ACHN (cell line): Measurements from ENCODE around the gene NCF1.
"Not testable (repeated sequence)": the region's sequence is repeated elsewhere in the genome, so short reads cannot be mapped to it uniquely, and the experiment has no call there.

Source experiments
- DNase-seq: peaks from one replicate; pipeline ENCODE4 v3.0.0-alpha.2; 2015
- in situ Hi-C: cut with HindIII; loops from 2 replicates; pipeline ENCODE4 v1.10.0; 2017; ENCODE audit warnings: low sequenced_read_pairs, low pct_ligation_motif_present, low pct_unique_long_range_greater_than_20kb

Gene NCF1

DNA sequence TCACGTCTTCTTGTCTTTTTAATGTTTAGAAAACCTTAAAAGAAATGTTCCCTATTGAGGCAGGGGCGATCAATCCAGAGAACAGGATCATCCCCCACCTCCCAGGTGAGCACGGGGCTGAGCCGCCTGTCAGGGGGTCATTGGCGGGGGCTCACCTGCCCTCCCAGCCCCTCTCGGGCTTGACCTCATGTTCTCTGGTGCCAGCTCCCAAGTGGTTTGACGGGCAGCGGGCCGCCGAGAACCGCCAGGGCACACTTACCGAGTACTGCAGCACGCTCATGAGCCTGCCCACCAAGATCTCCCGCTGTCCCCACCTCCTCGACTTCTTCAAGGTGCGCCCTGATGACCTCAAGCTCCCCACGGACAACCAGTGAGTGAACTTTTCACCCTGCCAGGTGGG, 5.2 kb downstream of the NCF1 start:
- DNase-seq, in situ Hi-C loops: not testable (repeated sequence)

GRCh38 chr7:74781746-74782145, 7.9 kb downstream of the NCF1 start:
- DNase-seq, in situ Hi-C loops: not testable (repeated sequence)

- in situ Hi-C loops, DNase-seq: not testable (repeated sequence)
Observed at GRCh38 chr7:74783595-74783994, 9.8 kb downstream of the NCF1 start.

- DNase-seq = peak; percentile 96
- in situ Hi-C loops = not testable (repeated sequence)
Observed at GRCh38 chr7:74788369-74789150, 14.7 kb downstream of the NCF1 start.

GRCh38 chr7:74789200-74789736, 15.5 kb downstream of the NCF1 start:
- in situ Hi-C loops, DNase-seq: not testable (repeated sequence)

DNA sequence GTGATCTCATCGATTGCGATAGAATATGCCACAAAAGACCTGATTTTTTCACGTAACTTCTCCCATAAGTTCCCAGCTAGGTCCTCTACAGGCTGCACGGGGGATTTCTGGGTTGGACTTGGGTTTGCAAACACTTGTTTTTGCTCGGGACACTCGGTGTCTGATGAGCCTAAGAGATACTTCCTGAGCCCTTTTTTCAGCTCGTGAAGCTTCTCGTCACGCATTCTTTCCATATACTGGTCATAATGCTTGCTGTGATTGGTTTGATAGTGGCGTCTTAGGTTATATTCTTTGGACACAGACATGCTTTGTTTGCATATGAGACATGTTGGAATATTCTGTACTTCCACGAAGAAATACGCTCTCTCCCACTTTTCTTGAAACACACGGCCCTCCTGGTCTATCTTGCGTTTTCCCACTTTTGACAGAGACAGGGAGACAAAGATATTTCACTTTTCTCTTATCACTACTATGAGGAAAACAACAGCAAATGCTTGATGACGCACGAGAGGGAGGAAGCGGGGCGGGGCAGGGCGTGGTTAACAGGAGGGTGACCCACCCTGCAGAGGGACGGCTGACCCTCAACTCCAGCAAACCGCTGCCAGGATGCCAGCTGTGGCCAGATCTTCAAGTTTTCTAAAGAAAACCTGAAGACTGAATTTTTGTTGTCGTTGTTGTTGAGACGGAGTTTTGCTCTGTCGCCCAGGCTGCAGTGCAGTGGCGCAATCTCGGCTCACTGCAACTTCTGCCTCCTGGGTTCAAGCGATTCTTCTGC, 24.2 kb downstream of the NCF1 start:
- in situ Hi-C loops, DNase-seq: not testable (repeated sequence)

DNA sequence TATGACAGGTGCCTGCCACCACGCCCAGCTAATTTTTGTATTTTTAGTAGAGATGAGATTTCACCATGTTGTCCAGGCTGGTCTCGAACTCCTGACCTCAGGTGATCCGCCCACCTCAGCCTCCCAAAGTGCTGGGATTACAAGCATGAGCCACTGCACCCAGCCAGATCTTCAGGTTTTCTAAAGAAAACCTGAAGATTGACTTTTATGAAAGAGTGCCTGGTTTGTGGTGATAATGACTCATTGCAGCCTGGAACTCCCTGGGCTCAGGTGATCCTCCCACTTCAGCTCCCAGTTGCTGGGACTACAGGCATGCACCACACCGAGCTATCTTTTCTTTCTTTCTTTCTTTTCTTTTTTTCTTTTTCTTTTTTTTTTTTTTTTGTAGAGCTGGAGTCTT, 24.8 kb downstream of the NCF1 start:
- DNase-seq, in situ Hi-C loops: not testable (repeated sequence)

- in situ Hi-C loops, DNase-seq: not testable (repeated sequence)
Observed at GRCh38 chr7:74815882-74816281, 42.1 kb downstream of the NCF1 start.

DNA sequence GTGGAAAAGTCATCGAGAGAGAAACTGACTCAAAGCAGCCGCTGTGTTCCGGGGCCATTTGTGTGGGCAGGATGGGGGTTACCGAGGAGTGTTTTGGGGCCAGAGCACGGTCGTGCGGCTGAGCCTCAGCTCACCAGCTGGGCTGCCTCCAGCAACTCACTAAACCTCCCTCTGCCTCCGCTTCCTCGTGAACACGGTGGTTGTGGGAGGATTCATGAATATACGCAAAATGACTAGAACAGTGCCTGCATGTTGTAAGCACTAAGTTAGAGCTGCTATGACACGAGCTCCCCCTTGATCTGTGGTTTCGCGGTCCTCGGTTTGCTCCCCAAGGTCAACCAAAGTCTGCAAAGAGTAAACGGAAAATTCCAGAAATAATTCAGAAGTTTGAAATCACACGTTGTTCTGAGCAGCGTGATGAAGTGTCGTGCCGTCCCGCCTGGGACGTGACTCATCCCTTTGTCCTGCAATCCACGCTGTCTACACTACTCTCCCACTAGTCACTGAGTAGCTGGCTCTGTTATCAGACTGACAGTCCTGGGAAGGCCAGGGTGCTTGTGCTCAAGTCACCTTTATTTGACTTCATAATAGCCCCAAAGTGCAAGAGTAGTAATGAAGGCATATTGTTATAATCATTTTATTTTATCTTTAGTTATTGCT, 46.5 kb downstream of the NCF1 start:
- DNase-seq, in situ Hi-C loops: not testable (repeated sequence)

GRCh38 chr7:74821259-74821658, 47.4 kb downstream of the NCF1 start:
- in situ Hi-C loops, DNase-seq: not testable (repeated sequence)

GRCh38 chr7:74829959-74830358, 56.1 kb downstream of the NCF1 start:
- in situ Hi-C loops = not testable (repeated sequence)

GRCh38 chr7:74830411-74830810, 56.6 kb downstream of the NCF1 start:
- in situ Hi-C loops, DNase-seq: not testable (repeated sequence)

More at GRCh38 chr7:74829959-74830358, 56.1 kb downstream of the NCF1 start:
- DNase-seq = not testable (repeated sequence)
